Upper lobe of left lung (tissue), 4 donors: ENCODE results near the gene MTCL1.

ENCODE experiments used
- CTCF ChIP-seq, 6 experiments: fragments of 450-650 bp in 4 of 6; fragments of 200-600 bp in 2 of 6; sonication (generic) in 2 of 6; IDR thresholded peaks; one replicate each; pipeline ENCODE4 v1.5.1; 2016 to 2019; ENCODE audit warnings: antibody characterized with exemption in 6 of 6
- POLR2A ChIP-seq, 4 donors: fragments of 450-650 bp; IDR thresholded peaks; one replicate each; pipeline ENCODE4 v1.5.1; 2016 to 2017; ENCODE audit warnings: antibody characterized with exemption in 4 of 4, mild to moderate bottlenecking in 2 of 4

DNA sequence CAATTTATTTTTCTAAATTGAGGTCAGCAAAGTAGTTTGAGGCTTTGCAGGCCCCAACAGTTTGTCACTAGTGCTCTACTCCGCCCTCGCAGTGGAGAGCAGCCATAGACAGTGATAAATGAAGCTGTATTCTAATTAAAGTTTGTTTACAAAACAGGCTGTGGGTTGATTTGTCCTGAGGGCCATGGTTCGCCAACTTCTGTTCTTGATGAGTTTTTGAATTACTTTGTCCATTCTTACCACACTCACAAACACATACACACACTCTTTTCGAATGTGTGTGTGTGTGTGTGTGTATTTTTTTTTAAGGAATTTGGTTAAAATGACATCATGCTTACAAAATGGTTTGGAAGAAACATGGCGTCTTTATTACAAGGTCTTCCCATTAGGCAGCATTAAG, 68.6 kb downstream of the MTCL1 start:
- TF ChIP-seq POLR2A (IDR thresholded peaks at IDR 0.05) (no peak), CTCF (IDR thresholded peaks at IDR 0.05) (no peak)
